GM19351 (cell line): Measurements from ENCODE around the gene DMRTC1B.
"Not testable (repeated sequence)": the region's sequence is repeated elsewhere in the genome, so short reads cannot be mapped to it uniquely, and the experiment has no call there.

ENCODE experiments used
- ATAC-seq: cut with Tn5 transposase; IDR thresholded peaks from one replicate; pipeline ENCODE4 v1.9.1; 2021; ENCODE audit warnings: mild to moderate bottlenecking, moderate library complexity; ENCODE audit not compliant: unreplicated experiment

Gene DMRTC1B

GRCh38 chrX:72776653-72777466 is at the start of gene DMRTC1B:
DMRTC1B (plus strand) TSS chrX:72776890; CDS start chrX:72845136, 68,246 bp downstream.
- ATAC-seq: peak; percentile 84

DNA sequence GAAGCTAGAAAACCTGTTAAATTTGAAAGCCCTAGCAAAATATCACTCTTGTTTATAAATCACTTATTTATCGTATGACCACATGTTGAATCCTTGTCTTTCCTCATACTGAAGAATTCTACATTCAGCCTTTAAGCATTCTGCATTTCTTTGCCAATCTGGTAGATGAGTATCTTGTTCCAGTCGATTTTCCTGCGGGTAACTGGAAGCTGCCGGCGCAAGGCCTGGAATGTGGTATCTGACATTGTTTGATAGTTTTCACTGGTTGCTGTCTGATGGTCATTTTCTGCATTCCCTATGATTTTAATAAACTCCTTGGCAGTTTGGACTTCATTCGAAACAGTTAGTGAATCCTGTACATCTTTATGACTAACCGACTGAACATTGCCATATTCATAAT is 48.8 kb upstream of the DMRTC1B start:
- no peak for ATAC-seq

DNA sequence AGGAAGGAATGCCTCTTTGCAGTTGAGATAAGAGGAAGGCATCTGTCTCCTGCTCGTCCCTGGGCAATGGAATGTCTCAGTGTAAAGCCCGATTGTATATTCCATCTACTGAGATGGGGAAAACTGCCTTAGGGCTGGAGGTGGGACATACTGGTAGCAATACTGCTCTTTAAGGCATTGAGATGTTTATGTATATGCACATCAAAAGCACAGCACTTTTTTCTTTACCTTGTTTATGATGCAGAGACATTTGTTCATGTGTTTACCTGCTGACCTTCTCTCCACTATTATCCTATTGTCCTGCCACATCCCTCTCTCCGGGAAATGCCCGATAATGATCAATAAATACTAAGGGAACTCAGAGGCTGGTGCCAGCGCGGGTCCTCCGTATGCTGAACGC is 43.1 kb upstream of the DMRTC1B start:
- not testable (repeated sequence) for ATAC-seq

DNA sequence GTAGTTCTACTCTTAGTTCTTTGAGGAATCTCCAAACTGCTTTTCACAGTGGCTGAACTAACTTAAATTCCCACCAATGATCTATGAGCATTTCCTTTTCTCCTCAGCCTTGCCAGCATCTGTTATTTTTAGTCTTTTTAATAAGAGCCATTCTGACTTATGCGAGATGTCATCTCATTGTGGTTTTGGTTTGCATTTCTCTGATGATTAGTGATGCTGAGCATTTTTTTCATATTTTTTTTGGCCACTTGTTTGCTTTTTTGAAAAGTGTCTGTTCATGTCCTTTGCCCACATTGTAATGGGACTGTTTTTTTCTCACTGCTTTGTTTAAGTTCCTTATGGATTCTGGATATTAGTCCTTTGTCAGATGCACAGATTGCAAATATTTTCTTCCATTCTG is 41.1 kb upstream of the DMRTC1B start:
- ATAC-seq: no peak

DNA sequence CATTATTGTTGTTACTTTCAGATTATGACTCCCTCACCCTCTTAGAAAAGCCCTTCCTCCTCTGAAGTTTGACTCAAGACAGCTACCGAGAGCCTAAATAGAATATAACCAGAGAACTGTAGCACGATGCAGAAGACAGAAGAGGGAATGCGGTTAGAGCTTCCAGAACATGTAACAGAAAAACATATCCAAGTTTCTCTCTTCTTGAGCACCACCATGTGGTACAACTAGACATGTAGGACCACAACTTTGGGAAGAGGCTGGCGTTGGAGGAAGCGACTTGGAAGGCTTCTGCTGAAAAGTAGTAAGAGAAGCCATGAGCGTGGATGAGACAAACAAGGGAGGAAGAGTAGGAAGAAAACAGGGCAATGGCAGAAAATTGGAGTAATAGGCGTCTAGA is 31.1 kb upstream of the DMRTC1B start:
- ATAC-seq: not testable (repeated sequence)

GRCh38 chrX:72748545-72748944 is 28.1 kb upstream of the DMRTC1B start:
- not testable (repeated sequence) for ATAC-seq

- not testable (repeated sequence) for ATAC-seq
These were observed 16.2 kb upstream of the DMRTC1B start for GRCh38 chrX:72760454-72760853.

GRCh38 chrX:72777467-72777790 is 739 bp downstream of the DMRTC1B start:
- peak; percentile 77 for ATAC-seq

DNA sequence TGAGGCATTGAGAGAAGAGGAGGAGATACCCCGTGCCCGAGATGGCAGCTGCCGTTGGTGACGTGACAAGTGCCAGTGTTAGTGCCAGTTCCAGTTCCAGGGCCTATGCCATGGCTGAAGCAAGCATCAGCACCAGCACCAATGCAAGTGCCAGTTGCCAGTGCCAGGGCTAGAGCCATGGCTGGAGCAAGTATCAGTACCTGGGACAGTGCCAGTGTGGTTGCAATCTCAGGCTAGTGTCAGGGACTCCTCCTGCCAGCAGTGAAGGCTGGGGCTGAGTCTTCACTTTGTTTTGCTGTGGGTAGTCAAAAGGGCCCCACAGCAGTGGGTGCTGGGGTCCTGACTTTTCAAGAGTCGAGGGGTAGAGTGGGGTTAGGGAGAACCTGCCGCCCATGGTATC is 1.5 kb downstream of the DMRTC1B start:
- ATAC-seq: not testable (repeated sequence)

- ATAC-seq: not testable (repeated sequence)
These were observed 5.9 kb downstream of the DMRTC1B start, which contains the start of gene FAM236B for GRCh38 chrX:72782560-72782959. FAM236B (minus strand) TSS chrX:72782660; CDS start chrX:72782560, 100 bp downstream.

DNA sequence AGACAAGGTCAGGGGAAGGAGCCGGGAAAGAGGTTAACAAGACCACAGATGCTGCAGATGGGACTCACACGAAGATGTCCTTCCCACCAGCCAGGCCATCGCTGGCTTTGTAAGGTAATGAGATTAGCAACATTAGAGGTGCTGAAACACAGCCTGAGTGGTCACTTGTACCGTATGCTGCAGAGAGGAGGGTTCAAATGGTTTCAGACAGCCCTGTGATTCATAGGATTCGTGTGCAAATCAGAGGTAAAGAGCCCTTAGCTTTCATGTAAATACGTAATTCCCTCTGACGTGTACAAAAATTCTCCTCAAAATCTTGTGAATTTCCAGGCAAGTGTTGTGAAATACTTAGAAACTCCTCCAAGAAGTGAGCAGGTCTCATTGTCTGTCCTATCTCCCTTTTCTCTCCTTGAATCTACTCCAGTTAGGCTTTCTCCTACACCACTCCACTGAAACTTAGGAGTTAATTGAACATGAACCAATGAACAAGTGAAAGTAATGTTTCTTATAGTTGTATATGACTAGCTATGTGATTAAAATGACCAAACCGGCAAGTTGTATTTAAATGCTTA is 6.8 kb downstream of the DMRTC1B start:
- ATAC-seq: not testable (repeated sequence)

DNA sequence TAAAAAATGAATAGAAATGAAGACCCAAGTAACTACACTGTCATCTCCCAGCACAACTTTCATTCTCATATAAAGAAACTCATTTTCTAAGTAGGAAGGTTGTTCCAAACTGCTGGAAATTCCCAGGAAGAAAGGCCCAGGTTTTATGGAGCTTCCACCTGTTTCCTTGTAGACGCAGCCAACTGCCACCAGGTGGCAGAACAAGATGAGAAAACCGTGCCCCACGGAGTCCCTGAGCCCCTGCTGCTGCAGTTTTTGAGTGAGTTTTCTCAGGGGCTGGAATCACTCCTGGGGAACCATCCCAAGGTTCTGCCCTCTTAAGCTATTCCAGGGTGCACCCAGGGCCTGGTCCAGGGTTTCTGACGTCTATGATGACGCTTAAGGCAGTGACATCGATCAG is 7.3 kb downstream of the DMRTC1B start:
- ATAC-seq: not testable (repeated sequence)

DNA sequence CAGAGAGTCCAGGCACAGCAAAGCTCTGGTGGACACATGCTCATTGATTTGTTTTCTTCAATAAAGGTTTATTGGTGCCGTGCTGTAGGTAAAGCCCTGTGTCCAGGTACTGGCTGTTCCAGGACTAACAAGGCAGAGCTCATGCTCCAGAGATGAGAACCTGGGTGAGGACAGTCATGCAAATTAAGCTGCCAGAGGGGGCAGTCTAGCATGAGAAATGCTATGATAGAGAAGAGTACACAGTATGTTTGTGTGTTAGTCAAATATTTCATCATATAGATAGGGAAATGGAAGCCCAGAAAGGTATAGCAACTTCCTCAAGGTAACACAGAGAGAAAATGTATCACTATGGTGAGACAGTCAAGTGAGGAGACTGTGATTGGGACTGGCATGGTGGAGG is 11.5 kb downstream of the DMRTC1B start:
- peak; percentile 39 for ATAC-seq

GRCh38 chrX:72790390-72790789 is 13.7 kb downstream of the DMRTC1B start:
- not testable (repeated sequence) for ATAC-seq

DNA sequence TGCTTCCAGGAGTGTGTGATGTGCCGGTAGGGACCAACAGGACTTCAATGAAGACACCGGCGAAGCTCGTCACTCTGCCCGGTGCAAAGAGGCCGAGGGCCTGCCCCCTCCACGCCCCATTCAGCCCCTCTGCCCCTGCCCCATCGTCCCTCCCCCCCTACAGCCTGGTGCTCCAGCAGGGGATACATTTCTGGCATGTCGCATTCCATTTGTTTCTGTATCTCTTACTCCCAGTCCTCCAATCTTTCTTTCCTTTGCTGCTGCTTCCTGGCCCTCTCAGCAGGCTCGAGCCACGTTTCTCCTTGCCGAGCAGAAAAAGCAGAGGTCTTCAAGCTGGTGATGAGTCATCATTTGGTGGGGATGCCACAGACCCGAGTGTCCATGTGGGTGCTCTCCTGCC is 31.4 kb downstream of the DMRTC1B start, which contains the start of gene FAM236D:
Gene FAM236D (minus strand): TSS at position 101 of the 400 bp plus-strand sequence. CDS start 100 bp downstream, at position 1.
- ATAC-seq: not testable (repeated sequence)

- not testable (repeated sequence) for ATAC-seq
These were observed 54.0 kb downstream of the DMRTC1B start for GRCh38 chrX:72830701-72831100.

DNA sequence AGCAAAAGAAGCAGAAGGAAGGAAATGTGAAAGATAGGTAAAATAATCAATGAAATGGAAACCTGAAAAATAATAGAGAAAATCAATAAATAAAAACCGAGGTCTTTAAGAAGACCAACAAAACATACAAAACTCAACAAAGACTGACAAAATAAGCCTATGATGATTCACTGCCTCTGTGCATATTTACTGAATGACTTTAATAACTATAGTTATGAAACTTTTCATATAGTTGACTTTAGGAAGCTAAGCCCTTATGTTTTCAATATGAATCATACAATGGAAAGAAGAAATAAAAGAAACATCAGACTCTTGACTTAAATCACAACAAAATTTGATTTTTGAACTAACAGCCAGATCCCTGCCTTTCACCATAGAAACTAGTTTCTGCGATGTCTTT is 60.8 kb downstream of the DMRTC1B start:
- not testable (repeated sequence) for ATAC-seq

DNA sequence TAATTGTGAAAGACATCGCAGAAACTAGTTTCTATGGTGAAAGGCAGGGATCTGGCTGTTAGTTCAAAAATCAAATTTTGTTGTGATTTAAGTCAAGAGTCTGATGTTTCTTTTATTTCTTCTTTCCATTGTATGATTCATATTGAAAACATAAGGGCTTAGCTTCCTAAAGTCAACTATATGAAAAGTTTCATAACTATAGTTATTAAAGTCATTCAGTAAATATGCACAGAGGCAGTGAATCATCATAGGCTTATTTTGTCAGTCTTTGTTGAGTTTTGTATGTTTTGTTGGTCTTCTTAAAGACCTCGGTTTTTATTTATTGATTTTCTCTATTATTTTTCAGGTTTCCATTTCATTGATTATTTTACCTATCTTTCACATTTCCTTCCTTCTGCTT is 106.2 kb downstream of the DMRTC1B start:
- ATAC-seq: not testable (repeated sequence)

- ATAC-seq: not testable (repeated sequence)
These were observed 113.0 kb downstream of the DMRTC1B start for GRCh38 chrX:72889740-72890139.
